HG03175 (cell line): ENCODE measurements around the gene SLC1A7.

Experiments used
- ATAC-seq: cut with Tn5 transposase; IDR thresholded peaks from one replicate; pipeline ENCODE4 v1.9.1; 2021; ENCODE audit warnings: mild to moderate bottlenecking, moderate library complexity; ENCODE audit not compliant: unreplicated experiment

The SLC1A7 gene

GRCh38 chr1:53134961-53135734, 7.3 kb downstream of the SLC1A7 start:
- ATAC-seq: no peak

GRCh38 chr1:53134042-53134485, 8.4 kb downstream of the SLC1A7 start:
- ATAC-seq: no peak

DNA sequence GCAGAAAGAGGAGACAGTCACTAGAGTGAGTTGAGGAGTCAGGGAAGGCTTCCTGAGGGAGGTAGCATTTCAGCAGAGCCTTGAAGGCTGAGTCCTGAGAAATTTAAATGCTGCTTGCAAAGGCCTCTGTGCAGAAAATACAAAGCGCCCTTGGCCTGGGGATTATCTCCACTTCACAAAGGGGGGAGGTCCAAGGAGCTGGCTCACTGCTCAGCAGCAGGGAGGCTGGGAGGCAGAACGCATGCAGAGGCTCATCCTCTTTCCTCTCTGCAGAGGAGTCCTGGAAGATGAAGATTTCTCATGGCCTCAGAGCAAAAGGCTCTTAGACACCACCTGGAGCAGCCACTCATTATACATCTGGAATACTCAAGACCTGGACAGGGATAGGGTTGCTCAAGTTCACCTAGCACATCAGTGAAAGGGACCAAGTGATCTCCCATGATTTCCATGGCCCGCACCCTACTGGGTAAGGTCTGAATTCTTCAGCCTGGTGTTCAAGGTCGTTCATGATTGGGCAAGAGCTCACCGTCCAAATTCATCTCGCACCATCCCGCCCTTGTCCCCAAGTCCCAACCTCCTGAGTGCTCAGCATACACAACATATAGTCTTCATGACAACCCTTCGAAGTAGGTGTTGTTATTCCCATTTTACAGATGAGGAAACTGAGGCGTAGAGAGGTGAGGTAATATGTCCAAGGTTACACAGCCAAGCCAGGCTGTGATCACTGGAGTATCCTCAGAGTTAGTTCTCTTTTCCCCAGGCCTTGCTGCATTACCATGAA, 9.0 kb downstream of the SLC1A7 start:
- no peak for ATAC-seq

DNA sequence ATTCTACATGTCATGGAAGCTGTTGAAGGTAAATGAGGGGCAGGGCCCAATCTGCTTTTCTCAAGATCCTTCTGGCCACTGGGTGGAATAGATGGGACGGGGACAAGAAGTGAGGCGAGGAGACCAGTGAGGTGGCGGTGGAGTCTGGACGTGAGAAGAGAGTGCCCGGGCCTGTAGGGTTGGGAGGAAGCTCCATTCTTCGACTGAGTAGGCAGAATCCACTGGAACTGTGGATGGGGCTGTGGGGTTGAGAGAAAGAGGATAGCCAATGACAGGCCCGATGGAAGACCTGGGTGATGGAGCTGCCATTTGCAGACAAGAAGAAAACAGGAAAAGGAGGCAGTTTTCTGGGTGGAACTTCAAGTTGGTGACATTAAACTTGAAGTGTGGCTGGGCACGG, 10.3 kb downstream of the SLC1A7 start:
- no peak for ATAC-seq

GRCh38 chr1:53131590-53131938, 10.9 kb downstream of the SLC1A7 start:
- ATAC-seq: no peak

- ATAC-seq: no peak
Measured at GRCh38 chr1:53130878-53131589, 11.4 kb downstream of the SLC1A7 start.

DNA sequence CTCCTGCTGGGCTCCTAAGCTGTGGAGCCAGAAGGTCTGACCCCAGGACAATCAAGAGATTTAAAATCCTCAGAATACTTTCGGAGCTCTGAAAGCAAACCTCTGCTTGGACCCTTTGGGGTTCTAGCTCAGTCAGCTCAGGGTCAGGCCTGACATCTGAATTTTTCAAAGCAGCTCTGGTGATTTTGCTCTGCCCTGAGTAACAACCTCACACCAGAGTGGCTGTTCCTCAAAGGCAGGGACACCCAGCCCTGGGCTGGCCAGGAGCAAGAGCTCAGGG, 11.9 kb downstream of the SLC1A7 start:
- ATAC-seq: no peak

DNA sequence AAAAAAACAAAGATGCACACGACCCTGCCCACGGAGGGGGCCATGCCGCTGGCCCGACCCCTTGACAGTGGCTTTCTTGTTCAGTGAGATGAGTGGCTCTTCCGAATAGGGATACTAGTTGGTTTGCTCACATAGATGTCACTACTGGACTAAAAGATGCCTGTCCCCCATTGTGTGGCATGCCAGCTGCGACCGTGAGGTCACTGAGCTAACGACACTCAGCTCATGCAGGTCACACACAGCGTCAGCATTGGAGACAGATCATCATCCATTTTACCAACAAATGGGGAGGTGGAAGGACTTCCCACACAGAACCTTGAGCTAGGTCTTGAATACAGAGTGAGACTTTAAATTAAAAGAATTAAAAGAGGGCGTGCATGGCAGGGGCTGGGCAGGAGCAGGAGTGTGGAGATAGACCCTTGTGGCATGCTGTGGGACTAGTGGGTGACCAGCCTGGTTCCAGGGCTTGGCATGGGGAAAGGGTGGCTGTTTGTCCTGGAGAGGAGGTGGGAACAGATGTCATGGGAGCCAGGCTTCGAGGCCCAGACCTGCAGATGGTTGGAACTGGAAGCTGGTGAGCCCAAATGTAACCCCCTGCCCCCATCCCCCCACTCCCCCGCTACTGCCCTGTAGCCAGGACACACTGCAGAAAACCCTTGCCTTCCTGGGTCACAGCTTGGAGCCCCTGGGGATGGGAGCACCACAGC, 12.4 kb downstream of the SLC1A7 start:
- ATAC-seq: no peak

- ATAC-seq: no peak
Measured at GRCh38 chr1:53128401-53128800, 14.0 kb downstream of the SLC1A7 start.

- no peak for ATAC-seq
Measured at GRCh38 chr1:53127546-53127945, 14.9 kb downstream of the SLC1A7 start.

DNA sequence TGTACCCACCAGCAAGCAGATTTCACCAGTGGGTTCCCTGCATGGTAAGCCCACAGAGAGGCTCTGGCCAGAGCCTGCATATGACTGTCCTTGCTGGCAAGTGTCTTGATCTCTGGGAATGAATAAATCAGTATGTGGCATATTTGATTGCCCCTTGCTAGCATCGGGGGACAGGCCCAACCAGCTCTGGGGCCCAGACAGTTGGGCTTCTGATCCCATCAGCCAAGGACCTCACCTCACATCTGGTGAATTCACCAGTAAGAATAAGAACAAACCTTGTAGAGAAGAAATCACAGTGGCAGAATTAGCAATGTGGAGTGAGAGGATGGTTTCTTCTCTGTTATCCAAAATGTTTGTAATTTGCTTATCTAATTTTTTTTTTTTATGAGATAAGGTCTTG, 15.9 kb downstream of the SLC1A7 start:
- no peak for ATAC-seq

GRCh38 chr1:53125623-53126360, 16.6 kb downstream of the SLC1A7 start:
- no peak for ATAC-seq

GRCh38 chr1:53125122-53125521, 17.3 kb downstream of the SLC1A7 start:
- no peak for ATAC-seq

GRCh38 chr1:53123453-53124140, 18.8 kb downstream of the SLC1A7 start:
- ATAC-seq: no peak

DNA sequence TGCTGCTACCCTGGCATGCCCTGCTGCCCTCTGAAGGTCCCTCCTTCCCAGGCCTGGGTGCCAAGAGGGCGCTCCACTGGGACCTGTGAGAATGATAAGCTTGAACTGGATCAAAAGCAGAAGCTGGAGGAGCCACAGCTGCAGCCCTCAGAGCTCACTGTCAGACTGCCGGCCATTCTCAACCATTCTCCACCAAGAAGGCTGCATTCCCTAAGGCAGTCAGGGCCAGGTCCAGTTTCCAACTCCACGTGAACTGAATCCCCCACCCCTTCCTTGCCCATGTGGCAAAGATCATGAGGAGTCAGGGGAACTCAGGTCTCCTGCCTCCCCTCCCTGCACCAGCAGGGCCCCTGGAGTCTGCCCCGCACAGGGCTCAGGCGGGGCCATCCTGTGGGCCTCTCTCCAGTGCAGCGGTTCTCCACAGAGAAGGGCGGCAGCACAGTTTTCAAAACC, 19.5 kb downstream of the SLC1A7 start:
- no peak for ATAC-seq

GRCh38 chr1:53122201-53122885, 20.1 kb downstream of the SLC1A7 start:
- no peak for ATAC-seq

- no peak for ATAC-seq
Measured at GRCh38 chr1:53121319-53122172, 20.9 kb downstream of the SLC1A7 start.

DNA sequence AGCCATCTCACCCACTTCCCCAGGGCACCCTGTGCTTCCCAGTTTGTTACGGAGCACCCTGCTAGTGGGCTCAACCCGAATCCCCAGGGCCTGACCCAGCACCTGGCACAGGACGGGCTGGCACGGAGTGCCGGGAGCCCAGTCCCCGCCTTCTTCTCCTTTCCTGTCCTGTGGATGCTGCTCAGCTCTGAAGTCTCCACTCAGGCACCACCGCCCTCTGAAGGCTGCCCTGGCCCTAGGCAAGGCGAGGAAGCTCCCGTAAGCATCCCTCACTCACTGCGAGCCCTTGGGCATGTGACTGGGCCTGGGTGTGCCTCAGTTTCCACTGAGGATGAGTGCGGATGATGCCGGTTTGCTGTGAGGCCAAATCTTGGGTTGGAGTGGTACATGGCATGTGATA, 21.8 kb downstream of the SLC1A7 start:
- no peak for ATAC-seq
